ENCODE results near the gene FAM193B.

DNA sequence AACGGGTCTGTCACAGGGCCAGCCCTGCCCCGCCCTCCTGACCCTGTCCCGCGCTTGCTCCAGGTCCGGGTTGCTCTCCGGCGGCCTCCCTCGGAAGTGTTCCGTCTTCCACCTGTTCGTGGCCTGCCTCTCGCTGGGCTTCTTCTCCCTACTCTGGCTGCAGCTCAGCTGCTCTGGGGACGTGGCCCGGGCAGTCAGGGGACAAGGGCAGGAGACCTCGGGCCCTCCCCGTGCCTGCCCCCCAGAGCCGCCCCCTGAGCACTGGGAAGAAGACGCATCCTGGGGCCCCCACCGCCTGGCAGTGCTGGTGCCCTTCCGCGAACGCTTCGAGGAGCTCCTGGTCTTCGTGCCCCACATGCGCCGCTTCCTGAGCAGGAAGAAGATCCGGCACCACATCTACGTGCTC is 49.8 kb upstream of the FAM193B start:
- TF ChIP-seq, protein P1, sequence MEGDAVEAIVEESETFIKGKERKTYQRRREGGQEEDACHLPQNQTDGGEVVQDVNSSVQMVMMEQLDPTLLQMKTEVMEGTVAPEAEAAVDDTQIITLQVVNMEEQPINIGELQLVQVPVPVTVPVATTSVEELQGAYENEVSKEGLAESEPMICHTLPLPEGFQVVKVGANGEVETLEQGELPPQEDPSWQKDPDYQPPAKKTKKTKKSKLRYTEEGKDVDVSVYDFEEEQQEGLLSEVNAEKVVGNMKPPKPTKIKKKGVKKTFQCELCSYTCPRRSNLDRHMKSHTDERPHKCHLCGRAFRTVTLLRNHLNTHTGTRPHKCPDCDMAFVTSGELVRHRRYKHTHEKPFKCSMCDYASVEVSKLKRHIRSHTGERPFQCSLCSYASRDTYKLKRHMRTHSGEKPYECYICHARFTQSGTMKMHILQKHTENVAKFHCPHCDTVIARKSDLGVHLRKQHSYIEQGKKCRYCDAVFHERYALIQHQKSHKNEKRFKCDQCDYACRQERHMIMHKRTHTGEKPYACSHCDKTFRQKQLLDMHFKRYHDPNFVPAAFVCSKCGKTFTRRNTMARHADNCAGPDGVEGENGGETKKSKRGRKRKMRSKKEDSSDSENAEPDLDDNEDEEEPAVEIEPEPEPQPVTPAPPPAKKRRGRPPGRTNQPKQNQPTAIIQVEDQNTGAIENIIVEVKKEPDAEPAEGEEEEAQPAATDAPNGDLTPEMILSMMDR (conservative IDR thresholded peaks at IDR 0.05; ENCODE audit: low read depth, low read length): no peak
- no peak for TF ChIP-seq EZH2 (IDR thresholded peaks at IDR 0.05; ENCODE audit: borderline replicate concordance, low read depth, low read length, poor library complexity, severe bottlenecking)
